GM20000 (cell line): Measurements from ENCODE around the gene REC8.
A peak's percentile ranks its signal among the peaks of the same experiment; 100 is the strongest.

Experiments
- DNase-seq: peaks from one replicate; pipeline ENCODE4 v3.0.0; 2012; ENCODE audit warnings: low spot score
- TF ChIP-seq, protein P1 (sequence below): IDR thresholded peaks from 2 replicates; pipeline ENCODE4 v1.5.1; 2012; ENCODE audit warnings: mild to moderate bottlenecking, control low read depth; ENCODE audit errors: extremely low read depth, missing control alignments

Gene REC8

GRCh38 chr14:24141097-24141880, 30.6 kb upstream of the REC8 start, which contains the start of gene EMC9:
EMC9 (minus strand) TSS chr14:24141591; CDS start chr14:24141304, 287 bp downstream.
- TF ChIP-seq, protein P1, sequence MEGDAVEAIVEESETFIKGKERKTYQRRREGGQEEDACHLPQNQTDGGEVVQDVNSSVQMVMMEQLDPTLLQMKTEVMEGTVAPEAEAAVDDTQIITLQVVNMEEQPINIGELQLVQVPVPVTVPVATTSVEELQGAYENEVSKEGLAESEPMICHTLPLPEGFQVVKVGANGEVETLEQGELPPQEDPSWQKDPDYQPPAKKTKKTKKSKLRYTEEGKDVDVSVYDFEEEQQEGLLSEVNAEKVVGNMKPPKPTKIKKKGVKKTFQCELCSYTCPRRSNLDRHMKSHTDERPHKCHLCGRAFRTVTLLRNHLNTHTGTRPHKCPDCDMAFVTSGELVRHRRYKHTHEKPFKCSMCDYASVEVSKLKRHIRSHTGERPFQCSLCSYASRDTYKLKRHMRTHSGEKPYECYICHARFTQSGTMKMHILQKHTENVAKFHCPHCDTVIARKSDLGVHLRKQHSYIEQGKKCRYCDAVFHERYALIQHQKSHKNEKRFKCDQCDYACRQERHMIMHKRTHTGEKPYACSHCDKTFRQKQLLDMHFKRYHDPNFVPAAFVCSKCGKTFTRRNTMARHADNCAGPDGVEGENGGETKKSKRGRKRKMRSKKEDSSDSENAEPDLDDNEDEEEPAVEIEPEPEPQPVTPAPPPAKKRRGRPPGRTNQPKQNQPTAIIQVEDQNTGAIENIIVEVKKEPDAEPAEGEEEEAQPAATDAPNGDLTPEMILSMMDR = no peak
- peak; percentile 95 for DNase-seq

GRCh38 chr14:24143511-24143910, 28.4 kb upstream of the REC8 start:
- TF ChIP-seq, protein P1 = no peak
- no peak for DNase-seq

- TF ChIP-seq, protein P1 = no peak
- no peak for DNase-seq
Measured at GRCh38 chr14:24144451-24144850, 27.4 kb upstream of the REC8 start.

DNA sequence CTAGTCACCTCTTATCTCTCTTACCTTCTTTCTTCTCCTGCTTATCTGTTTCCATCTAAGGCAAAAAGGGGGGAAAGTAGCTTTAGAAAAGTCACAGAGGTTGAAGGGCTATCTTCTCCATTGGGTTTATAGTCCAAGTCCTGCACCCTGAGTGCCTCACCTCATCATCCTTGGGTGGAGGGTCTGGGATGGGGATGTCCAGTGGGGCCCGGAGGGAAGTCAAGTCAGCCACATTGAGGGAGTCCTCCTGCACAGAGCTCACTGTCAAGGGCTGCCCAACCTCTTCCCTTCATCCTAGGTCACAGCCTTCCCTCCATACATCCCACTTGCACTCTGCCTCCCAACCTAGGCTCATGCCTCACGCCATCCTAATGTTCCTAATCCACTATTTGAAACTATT, 26.7 kb upstream of the REC8 start:
- DNase-seq = no peak

DNA sequence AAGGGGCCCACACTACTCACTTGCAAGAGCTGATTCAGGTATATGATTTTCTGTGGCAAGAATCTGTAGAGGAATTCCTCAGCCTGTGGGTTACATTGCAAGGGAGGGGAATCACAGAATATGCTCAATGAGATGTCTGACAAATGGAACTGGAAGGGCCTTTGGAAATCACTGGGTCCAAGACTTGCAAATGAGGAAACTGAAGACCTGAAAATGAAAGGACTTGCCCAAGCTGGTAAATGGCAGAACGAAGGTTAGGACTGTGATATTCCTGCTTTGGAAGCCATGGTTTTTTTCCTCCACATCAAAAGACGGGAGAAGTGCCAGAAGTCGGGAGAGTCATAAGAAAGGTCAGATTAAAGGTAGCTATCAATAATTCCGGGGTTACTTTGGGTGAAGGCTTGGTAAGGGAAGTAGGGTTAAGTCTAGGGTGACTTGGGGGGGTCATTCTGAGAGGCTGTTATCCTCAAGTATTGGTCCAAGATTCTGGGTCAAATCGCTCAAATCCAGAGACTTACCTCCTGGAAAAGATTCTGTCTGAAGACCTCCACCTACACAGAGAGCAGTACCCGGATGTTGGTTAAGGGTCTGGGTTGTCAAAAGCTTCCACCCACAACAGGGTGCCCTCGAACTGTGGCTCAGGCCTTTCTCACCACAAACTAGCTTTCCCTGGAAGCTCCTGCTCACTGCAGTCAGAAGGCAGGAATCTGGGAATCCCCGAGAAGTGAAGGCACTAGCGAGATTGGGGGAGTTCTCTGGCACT, 26.0 kb upstream of the REC8 start:
- no peak for DNase-seq
- TF ChIP-seq, protein P1 = no peak

More for the DNA sequence above, 26.7 kb upstream of the REC8 start:
- TF ChIP-seq, protein P1 = no peak

- TF ChIP-seq, protein P1 = no peak
- DNase-seq = peak; percentile 97
Measured at GRCh38 chr14:24146453-24146977, 25.4 kb upstream of the REC8 start, which contains the start of gene PSME2. PSME2 (minus strand) TSS chr14:24146610; CDS start chr14:24146581, 29 bp downstream.
